SK-N-SH (cell line): Measurements from ENCODE around the gene EBF3.

Experiments
- CHD2 ChIP-seq: fragments of 150-350 bp; IDR thresholded peaks from 2 replicates; pipeline ENCODE4 v1.6.1; 2018; ENCODE audit warnings: low read length; ENCODE audit not compliant: partially characterized antibody
- CTCF ChIP-seq: fragments of 200-600 bp; sonication (generic); IDR thresholded peaks from 2 replicates; pipeline ENCODE4 v1.6.1; 2017; ENCODE audit warnings: antibody characterized with exemption, mild to moderate bottlenecking, moderate library complexity
- FOSL2 ChIP-seq: IDR thresholded peaks from 2 replicates; pipeline ENCODE4 v1.4.0; 2012; ENCODE audit warnings: low read depth, mild to moderate bottlenecking, moderate library complexity, borderline replicate concordance
- JUND ChIP-seq: IDR thresholded peaks from 2 replicates; pipeline ENCODE4 v1.4.0; 2012
- POLR2AphosphoS5 ChIP-seq: IDR thresholded peaks from 2 replicates; pipeline ENCODE4 v1.6.1; 2012; ENCODE audit warnings: low read depth, low read length
- REST ChIP-seq: IDR thresholded peaks from 2 replicates; pipeline ENCODE4 v1.6.1; 2012; ENCODE audit warnings: mild to moderate bottlenecking, low read depth, low read length, moderate library complexity
- RFX5 ChIP-seq: IDR thresholded peaks from 2 replicates; pipeline ENCODE4 v1.6.1; 2012; ENCODE audit warnings: mild to moderate bottlenecking, improper control_type of control experiment, low read length
- SMC3 ChIP-seq: IDR thresholded peaks from 2 replicates; pipeline ENCODE4 v1.6.1; 2012; ENCODE audit warnings: low read depth, low read length, improper control_type of control experiment
- TEAD4 ChIP-seq: IDR thresholded peaks from 2 replicates; pipeline ENCODE4 v1.4.0; 2012; ENCODE audit warnings: mild to moderate bottlenecking, borderline replicate concordance; ENCODE audit not compliant: insufficient read depth
- YY1 ChIP-seq: IDR thresholded peaks from 2 replicates; pipeline ENCODE4 v1.4.0; 2012; ENCODE audit warnings: low read depth, mild to moderate bottlenecking

- TF ChIP-seq RFX5 (no peak), CTCF (no peak), JUND (no peak), YY1 (no peak), FOSL2 (no peak), TEAD4 (no peak), POLR2AphosphoS5 (no peak), REST (no peak), CHD2 (no peak), SMC3 (no peak)
Observed at GRCh38 chr10:129893104-129894089, 70.7 kb downstream of the EBF3 start.
